ENCODE measurements around the gene SMG5. TPM values are rescaled to one million over a fixed set of nuclear protein-coding genes. Genes with fewer than 3 reads are reported as not detected.
"Not testable (repeated sequence)": the region's sequence is repeated elsewhere in the genome, so short reads cannot be mapped to it uniquely, and the experiment has no call there.

SMG5 gene
- 91.0 and 91.3 TPM in 2 replicates for total RNA-seq (ENCODE audit: low replicate concordance)
- long read RNA-seq, partial matches to known transcripts: 10 of 13 reads
- long read RNA-seq, other reads (novel, unspliced or antisense): 2 of 13 reads

GRCh38 chr1:156282479-156283222 lies at the start of gene SMG5:
TSS of gene SMG5 (minus strand) at chr1:156282825. CDS start at chr1:156282680, 145 bp downstream.
- Mint-ChIP-seq H3K9me3 (no peaks in the 10 kb centered on the region), H3K36me3 (peaks cover 12% of the 10 kb centered on the region), H3K4me1 (ENCODE audit: unreplicated experiment) (peaks cover 30% of the 10 kb centered on the region), H3K27me3 (no peaks in the 10 kb centered on the region), H3K27ac (peak within 1 kb of the TSS; percentile 97), H3K4me3 (peak within 1 kb of the TSS; percentile 93)
- TF ChIP-seq CTCF (conservative IDR thresholded peaks at IDR 0.05): no peak
- peak; percentile 96 for DNase-seq (ENCODE audit: extremely low spot score, unreplicated experiment)

GRCh38 chr1:156323179-156323578 lies 40.6 kb upstream of the SMG5 start:
- H3K36me3 Mint-ChIP-seq: peaks cover 12% of the 10 kb centered on the region
- not testable (repeated sequence) for H3K9me3 Mint-ChIP-seq; H3K4me1 Mint-ChIP-seq (ENCODE audit: unreplicated experiment)

GRCh38 chr1:156320560-156320959 lies 37.9 kb upstream of the SMG5 start:
- peaks cover 19% of the 10 kb centered on the region for H3K36me3 Mint-ChIP-seq
- no peaks in the 10 kb centered on the region for H3K4me1 Mint-ChIP-seq (ENCODE audit: unreplicated experiment)
- H3K9me3 Mint-ChIP-seq: no peaks in the 10 kb centered on the region

More at GRCh38 chr1:156323179-156323578, 40.6 kb upstream of the SMG5 start:
- H3K4me3 Mint-ChIP-seq; DNase-seq (ENCODE audit: extremely low spot score, unreplicated experiment); H3K27me3 Mint-ChIP-seq; H3K27ac Mint-ChIP-seq: not testable (repeated sequence)

GRCh38 chr1:156319664-156320063 lies 37.0 kb upstream of the SMG5 start:
- Mint-ChIP-seq H3K4me1 (ENCODE audit: unreplicated experiment) (no peaks in the 10 kb centered on the region), H3K27ac (no peak overlapping the region), H3K9me3 (no peaks in the 10 kb centered on the region), H3K27me3 (no peaks in the 10 kb centered on the region), H3K36me3 (peaks cover 15% of the 10 kb centered on the region), H3K4me3 (no peak overlapping the region)
- peak; percentile 78 for TF ChIP-seq CTCF (conservative IDR thresholded peaks at IDR 0.05)
- no peak for DNase-seq (ENCODE audit: extremely low spot score, unreplicated experiment)

More at GRCh38 chr1:156320560-156320959, 37.9 kb upstream of the SMG5 start:
- Mint-ChIP-seq H3K27ac (no peak overlapping the region), H3K4me3 (no peak overlapping the region), H3K27me3 (no peaks in the 10 kb centered on the region)
- TF ChIP-seq CTCF (conservative IDR thresholded peaks at IDR 0.05): no peak
- no peak for DNase-seq (ENCODE audit: extremely low spot score, unreplicated experiment)

- Mint-ChIP-seq H3K9me3 (no peaks in the 10 kb centered on the region), H3K4me1 (ENCODE audit: unreplicated experiment) (no peaks in the 10 kb centered on the region), H3K36me3 (peaks cover 18% of the 10 kb centered on the region), H3K4me3 (no peak overlapping the region), H3K27ac (no peak overlapping the region), H3K27me3 (no peaks in the 10 kb centered on the region)
- no peak for TF ChIP-seq CTCF (conservative IDR thresholded peaks at IDR 0.05)
- no peak for DNase-seq (ENCODE audit: extremely low spot score, unreplicated experiment)
Observed at GRCh38 chr1:156316909-156317308, 34.3 kb upstream of the SMG5 start.

- TF ChIP-seq CTCF (conservative IDR thresholded peaks at IDR 0.05): no peak
- Mint-ChIP-seq H3K36me3 (peaks cover 24% of the 10 kb centered on the region), H3K4me3 (no peak overlapping the region), H3K27ac (no peak overlapping the region), H3K4me1 (ENCODE audit: unreplicated experiment) (no peaks in the 10 kb centered on the region), H3K9me3 (no peaks in the 10 kb centered on the region), H3K27me3 (no peaks in the 10 kb centered on the region)
- DNase-seq (ENCODE audit: extremely low spot score, unreplicated experiment): no peak
Observed at GRCh38 chr1:156310962-156311361, 28.3 kb upstream of the SMG5 start.
